GM19468 (cell line): Measurements from ENCODE around the gene LUZP1.

Experiments used
- ATAC-seq: cut with Tn5 transposase; IDR thresholded peaks from one replicate; pipeline ENCODE4 v1.9.1; 2021; ENCODE audit warnings: mild to moderate bottlenecking, moderate library complexity, moderate number of reproducible peaks; ENCODE audit not compliant: unreplicated experiment; ENCODE audit errors: extremely low read depth

The LUZP1 gene

DNA sequence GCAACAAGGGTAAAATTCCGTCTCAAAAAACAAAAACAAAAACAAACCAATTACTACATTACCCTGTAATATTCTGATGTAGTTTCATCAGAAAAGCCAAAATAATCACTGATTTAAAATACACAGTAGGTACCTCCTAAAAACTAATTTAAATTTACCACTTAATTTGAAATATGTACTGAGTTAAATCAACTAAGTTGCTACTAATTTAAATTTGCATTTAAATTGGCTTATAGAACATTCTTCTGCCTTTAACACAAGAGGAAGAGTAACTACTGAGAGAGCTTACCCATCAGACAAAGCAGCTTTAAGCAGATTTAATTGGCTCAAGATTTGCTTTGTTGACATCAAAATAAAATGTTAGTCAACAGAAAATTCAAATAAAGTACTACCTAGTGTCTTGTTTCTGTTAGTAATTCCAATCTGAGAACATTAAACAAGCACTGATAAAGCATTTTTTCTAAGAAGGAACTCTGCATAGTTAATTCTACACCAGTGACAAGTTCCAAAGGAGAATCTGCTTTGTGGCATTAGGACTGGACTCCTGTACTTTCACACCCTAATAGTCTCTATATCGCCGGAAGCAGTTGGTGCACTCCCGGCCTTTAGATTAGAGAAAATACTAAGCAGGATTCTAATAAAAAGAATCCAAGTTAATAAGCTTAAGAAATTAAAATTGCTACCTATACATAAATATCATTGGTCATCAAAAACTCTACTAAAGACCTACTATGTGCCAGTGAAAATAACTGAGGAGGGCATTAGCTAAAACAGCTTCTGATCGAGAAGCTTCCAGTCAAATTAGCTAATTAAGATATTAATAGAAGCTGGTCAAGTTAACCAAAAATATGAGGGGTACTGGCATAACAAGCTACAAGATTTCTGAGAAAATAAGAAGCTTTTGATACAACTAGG lies 8.4 kb downstream of the LUZP1 start:
- ATAC-seq, result no peak

DNA sequence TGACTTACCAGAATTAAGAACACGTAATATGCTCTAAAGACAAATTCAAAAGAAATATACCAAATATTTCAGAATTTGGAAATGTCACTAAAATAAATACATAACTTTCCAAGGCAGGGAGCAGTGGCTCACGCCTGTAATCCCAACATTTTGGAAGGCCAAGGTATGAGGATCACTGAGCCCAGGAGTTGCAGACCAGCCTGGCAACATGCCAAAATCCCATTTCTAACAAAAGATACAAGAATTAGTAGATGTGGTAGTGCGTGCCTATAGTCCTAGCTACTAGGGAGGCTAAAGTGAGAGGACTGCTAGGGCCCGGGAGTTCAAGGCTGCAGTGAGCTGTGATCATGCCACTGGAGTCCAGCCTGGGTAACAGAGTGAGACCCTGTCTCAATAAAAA lies 11.7 kb downstream of the LUZP1 start:
- no peak for ATAC-seq

DNA sequence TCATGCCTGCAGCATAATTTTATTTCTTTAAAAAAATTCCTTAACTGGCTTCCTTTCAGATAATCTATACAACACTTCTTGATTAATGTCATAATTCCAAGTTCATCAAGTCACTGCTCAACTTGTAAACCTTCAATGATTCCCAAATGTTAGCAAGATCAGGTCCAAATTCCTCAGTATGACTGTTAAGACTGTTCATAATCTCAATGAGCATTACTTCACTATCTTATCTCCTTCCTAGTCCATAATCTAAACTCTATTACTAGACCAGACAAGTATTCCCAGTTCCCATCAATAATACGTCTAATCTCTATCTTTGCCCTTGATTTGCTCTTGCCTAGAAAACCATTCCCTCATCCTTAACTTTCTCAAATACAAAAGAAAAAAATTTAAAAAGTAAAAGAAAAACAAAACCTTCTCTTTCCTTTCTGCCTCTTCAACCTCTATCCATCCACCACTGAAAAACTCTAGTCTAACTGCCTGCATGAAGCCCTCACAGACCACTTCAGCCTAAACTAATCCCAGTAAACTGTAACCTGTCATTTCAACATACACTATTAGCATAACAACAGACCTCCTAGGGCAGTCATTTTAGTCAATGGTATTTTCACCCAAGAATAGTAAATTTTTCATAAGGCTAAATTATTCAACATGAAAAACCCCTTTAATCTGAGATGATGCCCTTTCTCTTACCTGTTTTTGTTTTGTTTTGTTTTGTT lies 15.5 kb downstream of the LUZP1 start:
- ATAC-seq, result no peak

DNA sequence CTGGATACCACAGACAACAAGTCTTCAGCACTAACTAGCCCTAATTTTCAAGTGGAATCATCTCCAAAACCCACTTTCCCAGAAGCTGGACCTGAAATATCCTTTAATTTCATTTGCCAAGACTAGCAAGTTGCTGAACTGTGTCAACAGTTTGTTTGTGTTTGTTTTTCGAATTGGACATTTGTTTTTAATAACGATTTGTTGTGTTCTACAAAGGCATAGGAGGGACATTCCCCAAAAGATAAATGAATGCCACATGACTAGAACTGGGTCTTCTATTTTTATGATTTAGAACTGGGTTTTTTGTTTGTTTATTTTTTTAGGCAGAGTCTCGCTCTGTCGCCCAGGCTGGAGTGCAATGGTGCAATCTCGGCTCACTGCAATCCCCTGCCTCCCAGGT lies 17.9 kb downstream of the LUZP1 start:
- ATAC-seq, result no peak

DNA sequence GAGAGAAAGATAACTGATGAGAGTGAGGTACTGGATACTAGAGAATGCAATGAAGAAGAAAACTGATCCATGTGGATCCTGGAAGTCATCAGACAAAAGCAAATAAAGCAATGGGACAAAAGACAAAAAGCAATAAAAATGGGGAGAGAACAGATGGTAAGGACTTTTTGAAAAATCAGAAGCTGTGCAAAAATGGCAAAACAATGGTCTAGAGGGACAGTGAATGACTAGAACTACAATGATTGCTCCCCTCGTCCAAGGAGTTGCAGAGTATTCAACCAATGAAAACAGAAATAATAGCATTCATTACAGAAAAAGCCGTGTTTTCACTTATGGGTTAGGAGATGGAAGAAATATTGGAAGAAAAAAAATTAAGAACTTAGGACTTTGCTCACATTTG lies 18.5 kb downstream of the LUZP1 start:
- ATAC-seq, result no peak

DNA sequence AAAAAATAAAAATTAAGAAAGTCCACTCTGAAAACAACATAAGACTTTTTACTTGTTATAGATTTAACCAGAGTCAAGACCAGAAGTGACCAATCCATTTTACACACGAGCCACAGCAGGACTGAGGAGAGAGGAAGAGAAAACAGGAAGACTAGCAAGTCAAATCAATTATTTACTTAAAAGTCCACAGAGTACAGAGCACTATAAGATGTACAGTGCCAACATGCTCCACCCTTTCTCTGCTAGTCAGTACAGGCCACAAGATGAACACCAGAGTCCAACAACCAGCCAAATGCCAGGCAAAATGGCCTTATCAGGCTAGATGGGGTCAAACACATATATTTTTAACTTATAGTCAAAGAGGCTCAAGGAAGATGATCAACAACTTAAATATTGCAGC lies 19.5 kb downstream of the LUZP1 start:
- ATAC-seq, result no peak

DNA sequence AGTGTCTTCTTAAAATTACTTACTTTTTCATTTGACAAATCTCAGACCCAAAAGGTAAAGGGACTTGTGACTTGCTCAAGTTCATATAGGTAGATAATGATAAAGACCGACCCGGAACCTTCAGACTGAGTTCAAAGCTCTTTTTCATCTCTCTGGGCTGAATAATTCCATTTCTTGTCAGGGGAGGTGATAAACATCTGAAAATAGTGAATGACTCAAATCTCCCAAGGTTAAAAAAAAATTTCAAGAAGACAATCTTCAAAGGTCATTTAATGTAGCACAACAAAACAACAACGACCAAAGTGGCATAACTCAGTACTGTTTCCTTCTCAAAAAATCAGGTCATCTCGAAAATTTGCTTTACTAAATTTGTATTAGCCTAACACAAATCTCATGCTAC lies 20.6 kb downstream of the LUZP1 start:
- no peak for ATAC-seq

DNA sequence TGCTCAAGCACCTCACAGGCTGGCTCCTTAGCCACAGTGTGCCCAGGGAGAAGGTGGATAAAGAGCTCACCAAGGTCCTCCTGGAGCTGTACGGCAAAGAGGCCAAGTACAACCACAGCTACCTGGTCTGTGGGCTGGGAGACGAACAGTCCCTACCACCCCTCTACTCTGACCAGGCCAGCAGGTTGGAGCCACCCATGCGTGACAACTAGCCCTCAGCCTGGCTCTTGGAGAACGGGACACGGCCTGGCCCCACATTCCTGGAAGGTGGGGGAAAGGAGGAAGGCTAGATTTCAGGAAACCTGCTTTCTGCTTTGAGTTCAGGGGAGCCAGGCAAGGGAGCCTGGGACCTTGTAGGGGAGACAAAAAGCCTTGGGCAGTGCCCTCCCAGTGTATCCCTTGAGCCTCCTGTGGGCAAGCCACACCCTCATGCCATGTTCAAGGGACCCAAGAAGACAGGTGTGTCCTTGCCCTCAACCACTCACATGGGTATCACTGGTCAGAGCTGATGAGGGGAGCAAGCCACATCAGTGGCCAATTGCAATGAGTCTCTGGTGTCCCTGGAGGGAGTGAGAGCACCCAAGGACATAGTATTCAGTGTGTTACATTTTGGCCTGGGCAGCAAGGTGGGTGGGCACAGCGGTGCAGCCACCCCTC lies 27.6 kb downstream of the LUZP1 start:
- ATAC-seq, result no peak

DNA sequence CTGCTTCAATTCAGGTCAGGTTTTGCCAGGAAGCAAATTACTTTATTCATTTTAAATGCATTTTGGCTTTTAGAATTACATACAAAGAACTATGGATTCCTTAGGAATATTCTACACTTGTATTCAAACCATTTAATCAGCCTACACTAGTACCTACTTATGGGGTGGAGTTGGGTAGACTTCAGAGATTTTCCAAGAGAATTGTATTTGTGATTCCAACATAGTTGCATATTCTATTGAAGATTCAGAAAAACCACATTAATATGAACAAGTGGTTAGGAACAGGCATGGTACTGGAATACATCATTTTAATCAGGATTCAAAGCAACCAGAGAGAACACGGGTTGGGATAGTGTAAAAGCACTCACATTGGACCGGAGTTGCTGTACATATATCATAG lies 33.4 kb downstream of the LUZP1 start:
- no peak for ATAC-seq

DNA sequence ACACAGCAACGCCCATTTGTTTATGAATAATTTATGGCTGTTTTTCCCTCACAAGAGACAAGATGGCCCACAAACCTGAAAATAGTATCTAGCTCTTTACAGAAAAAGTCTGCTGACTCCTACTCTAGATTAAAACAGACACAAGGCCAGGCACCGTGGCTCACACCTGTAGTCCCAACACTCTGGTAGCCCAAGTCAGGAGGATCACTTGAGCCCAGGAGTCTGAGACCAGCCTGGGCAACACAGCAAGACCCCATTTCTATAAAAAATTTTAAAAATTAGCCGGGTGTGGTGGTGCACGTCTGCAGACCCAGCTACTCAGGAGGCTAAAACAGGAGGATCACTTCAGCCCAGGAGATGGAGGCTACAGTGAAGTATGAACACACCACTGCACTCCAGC lies 34.6 kb downstream of the LUZP1 start:
- ATAC-seq, result no peak

DNA sequence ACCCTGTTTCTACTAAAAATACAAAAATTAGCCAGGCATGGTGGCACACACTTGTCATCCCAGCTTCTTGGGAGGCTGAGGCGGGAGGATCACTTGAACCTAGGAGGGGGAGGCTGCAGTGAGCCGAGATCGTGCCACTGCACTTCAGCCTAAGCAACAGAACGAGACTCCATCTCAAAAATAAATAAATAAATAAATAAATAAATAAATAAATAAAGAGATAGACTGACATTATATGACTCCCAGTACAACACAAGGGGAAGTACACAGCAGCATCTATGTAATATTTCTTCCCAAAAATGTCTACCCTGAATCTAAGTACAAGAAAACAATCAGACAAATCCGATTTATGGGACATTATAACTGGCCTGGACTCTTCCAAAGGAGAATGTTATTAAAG lies 35.1 kb downstream of the LUZP1 start:
- ATAC-seq, result no peak

DNA sequence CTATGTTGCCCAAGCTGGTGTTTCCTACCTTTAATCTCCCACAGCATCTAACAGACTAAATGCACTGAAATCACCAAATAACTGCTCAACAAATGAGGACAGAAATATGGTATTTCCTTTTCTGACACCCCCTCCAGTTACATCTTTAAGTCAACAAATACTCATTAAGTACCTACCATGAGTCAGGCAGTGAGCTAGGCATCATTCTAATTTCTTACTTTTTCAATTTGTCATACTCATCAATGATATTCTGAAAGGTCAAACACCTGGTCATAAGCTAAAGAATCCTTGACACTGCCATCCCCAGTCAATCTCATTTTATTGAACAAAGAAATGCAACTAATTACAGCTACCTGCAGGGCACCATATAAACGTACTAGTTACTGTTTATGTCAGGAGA lies 36.6 kb downstream of the LUZP1 start:
- ATAC-seq, result no peak

DNA sequence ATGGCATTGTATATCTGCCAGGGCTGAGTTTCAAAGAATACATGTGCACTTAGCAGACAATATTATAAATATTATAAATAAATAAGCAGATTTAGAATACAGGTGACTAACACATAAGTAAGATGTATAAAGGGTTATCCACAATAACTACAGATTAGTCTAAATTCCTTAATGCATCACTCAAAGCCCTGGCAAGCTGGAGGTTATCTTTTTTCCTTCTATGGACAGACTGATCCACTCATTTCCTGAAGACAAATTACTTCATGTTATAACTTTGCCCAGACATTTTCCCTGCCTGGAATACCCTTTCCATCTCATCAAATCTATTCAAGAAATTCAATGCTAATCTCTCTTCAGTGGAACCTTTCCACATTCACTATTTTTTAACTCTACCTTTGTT lies 38.8 kb downstream of the LUZP1 start:
- ATAC-seq, result no peak

DNA sequence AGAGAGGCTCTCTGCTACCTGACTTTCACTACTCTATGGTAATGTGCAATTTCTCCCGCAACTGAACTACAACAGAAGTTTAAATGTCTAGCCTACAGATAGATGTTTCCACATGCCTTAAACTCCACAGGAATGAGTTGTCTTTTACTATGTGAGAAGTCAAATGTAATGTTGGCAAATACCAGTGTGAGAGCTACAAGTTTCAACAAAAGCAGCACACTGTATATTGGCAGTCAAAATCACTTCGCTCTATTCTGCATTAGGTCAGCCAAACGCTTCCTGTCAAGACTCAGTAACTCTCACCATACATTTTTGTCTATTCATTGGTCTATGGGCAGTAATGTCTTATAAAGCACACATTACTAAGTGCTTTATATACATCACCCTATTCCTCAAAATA lies 41.9 kb downstream of the LUZP1 start:
- ATAC-seq, result no peak

DNA sequence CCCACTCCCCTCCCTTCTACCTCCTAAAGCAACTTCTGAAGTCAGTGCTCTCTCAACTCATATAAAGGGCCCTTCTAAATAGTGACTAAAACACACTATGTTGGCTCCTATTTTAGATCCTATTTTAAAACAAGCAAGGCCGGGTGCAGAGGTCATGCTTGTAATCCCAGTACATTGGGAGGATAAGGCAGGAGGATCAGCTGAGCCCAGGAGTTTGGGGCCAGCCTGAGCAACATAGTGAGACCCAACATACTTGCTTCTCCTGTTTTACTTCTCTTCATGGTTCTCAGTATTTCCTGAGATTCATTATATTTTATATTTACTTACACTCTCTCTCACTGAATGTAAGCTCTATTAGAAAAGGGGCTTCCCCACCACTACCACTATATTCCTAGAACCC lies 42.5 kb downstream of the LUZP1 start:
- no peak for ATAC-seq

DNA sequence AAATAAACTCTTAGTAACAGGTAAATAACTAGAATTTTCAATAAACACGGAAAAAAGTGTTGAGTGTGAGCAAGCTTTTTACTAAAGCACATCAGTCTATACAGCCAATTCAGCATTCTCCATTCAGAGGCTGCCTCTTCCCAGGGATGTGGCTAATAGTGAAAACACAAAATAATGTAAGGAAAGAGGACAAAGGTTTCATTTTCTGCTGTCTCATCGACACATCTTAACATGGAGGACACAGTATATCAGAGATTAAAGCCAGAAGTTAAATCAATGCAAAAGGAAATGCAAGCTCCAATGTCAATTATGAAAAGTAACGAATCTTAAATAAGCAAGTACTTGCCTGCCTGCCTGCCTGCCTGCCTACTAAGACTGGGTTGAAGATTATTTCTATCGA lies 43.2 kb downstream of the LUZP1 start:
- ATAC-seq, result no peak

DNA sequence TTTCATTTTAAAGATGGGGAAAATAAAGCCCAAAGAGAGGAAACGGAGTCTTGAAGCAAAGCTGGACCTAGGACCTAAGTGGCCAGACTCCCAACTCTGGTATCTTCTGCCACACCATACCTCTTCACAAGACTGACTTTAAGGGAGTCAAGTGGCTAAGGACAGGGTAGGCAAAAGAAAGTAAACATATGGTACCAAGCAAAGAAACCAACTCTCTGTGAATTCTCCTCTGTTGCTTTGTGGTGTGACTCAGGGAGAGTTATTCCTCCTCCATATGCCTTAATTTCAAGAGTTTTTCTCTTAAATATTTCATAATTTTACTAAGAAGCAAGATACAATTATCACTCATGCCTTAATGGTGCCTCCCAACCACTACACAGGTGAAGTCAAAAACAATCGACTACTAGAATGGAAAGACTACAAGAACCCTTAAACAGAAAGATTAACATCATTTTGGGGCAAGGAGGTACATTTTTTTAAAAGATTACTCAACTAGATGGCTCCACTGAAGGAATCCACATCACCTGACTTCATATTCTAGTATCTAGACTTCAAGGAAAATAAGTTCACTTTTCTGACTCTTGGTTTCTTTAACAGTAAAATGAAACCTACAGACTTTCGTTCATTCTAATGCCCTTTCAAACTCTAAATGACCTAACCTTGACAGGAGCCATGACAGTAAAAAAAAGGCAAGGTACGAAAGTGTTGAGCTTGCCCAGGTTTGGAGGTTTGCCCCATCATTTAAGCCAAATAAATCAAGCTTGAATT lies 44.2 kb downstream of the LUZP1 start:
- no peak for ATAC-seq

DNA sequence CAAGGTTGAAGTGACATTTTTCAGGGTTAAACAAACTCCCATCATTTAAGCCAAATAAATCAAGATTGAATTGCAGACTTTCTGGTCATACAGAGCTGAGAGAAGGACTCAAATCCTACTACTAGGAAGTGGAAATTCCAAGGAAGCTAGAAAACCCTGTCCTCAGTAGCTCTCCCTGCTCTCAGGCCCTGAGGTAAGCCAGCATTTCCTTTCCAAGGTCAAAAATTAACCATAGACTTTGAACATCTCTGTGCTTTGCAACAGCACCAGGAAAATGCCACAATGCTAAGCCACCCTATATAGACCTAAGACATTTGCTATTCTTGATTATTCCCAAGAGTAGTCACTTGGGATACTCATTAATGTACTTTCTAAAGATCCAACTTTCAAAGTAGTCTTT lies 45.1 kb downstream of the LUZP1 start:
- ATAC-seq, result no peak

DNA sequence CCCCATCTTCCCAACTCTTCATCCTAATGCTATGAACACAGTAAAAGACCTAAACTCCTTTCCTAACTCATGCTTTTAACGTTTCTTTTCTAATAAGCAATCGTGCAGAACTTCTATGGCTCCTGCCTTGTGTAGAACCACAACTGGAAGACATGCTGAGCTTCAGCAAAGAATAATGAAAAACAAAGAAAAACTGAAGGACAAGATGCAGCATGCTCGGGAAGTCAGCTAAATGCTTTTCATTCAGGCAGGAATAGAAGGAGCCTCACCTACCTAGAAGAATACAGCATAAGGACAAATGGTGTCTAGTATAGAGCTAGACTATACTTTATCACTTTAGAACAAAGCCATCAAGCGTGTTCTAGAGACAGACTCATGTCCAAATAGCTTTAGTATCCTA lies 45.9 kb downstream of the LUZP1 start:
- ATAC-seq, result no peak

DNA sequence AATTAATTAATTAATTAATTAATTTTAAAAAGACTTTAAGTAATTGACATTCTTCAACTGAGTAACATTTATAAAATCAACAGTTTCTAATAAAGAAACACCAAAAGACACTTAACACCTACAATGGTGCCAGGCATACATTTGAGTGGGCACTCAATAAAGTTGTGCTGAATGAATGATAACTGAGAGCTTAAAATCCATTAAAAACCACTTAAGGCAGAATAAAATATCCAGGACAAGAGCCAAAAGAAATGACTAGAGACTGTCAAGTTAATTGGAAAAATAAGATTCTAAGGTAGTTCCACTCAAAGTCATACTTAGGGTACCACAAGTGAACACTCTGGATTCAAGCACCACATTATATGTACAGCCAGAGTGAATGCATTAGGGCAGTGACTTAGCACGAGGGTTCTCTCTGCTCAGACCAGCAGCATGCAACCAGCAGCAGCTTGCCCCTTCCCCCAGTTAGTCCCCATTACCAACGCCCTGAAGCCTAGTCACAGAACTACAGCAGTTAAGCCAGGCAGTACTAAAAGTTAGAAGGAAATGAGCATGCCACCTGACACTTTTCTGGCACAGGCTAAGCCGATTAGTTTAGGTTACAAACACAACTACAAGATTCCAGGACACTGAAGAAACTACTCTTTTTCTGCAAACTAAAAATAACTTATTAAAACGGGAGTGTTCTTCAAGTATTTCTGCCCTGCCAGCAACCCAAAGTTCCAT lies 46.5 kb downstream of the LUZP1 start:
- ATAC-seq, result no peak
